Smooth muscle cell (in vitro differentiated cells): ENCODE measurements around the gene RAD51B. TPM values are rescaled to one million over a fixed set of nuclear protein-coding genes. Genes with fewer than 3 reads are reported as not detected.

ENCODE experiments used
- DNase-seq: peaks from one replicate; lab custom pipeline; 2025; ENCODE audit not compliant: unreplicated experiment; lab: John Stamatoyannopoulos, UW
- H2AFZ ChIP-seq: fragments of 200-600 bp; sonication (generic); 2 replicates; pipeline ENCODE4 v1.6.0; 2016; ENCODE audit warnings: antibody characterized with exemption, low read depth, mild to moderate bottlenecking
- H3F3A ChIP-seq: fragments of 200-600 bp; sonication (generic); 2 replicates; pipeline ENCODE4 v1.6.0; 2017; ENCODE audit warnings: antibody characterized with exemption, low read depth
- H3K27ac ChIP-seq: fragments of 200-600 bp; sonication (generic); 2 replicates; pipeline ENCODE4 v1.5.1; 2016; ENCODE audit warnings: low read depth, mild to moderate bottlenecking
- H3K27me3 ChIP-seq: fragments of 200-600 bp; sonication (generic); 2 replicates; pipeline ENCODE4 v1.6.1; 2016; ENCODE audit warnings: low read depth, mild to moderate bottlenecking
- H3K36me3 ChIP-seq: fragments of 200-600 bp; sonication (generic); 2 replicates; pipeline ENCODE4 v1.5.1; 2016; ENCODE audit warnings: low read depth
- H3K4me1 ChIP-seq: fragments of 200-600 bp; sonication (generic); 2 replicates; pipeline ENCODE4 v1.5.1; 2016; ENCODE audit warnings: low read depth
- H3K4me2 ChIP-seq: fragments of 200-600 bp; sonication (generic); 2 replicates; pipeline ENCODE4 v1.6.0; 2016; ENCODE audit warnings: mild to moderate bottlenecking
- H3K4me3 ChIP-seq: fragments of 200-600 bp; sonication (generic); 2 replicates; pipeline ENCODE4 v1.5.1; 2016; ENCODE audit warnings: mild to moderate bottlenecking
- H3K79me2 ChIP-seq: fragments of 200-600 bp; sonication (generic); 2 replicates; pipeline ENCODE4 v1.6.0; 2016; ENCODE audit warnings: low read depth, mild to moderate bottlenecking
- H3K9ac ChIP-seq: fragments of 200-600 bp; sonication (generic); 2 replicates; pipeline ENCODE4 v1.6.0; 2016; ENCODE audit warnings: low read depth
- H3K9me3 ChIP-seq: fragments of 200-600 bp; sonication (generic); replicated peaks from 2 replicates; pipeline ENCODE4 v1.5.1; 2016; ENCODE audit warnings: low read depth
- H4K20me1 ChIP-seq: fragments of 200-600 bp; sonication (generic); 2 replicates; pipeline ENCODE4 v1.6.0; 2016; ENCODE audit warnings: low read depth
- CTCF ChIP-seq: fragments of 200-600 bp; sonication (generic); IDR thresholded peaks from 2 replicates; pipeline ENCODE4 v1.5.1; 2017; ENCODE audit warnings: borderline replicate concordance, mild to moderate bottlenecking, antibody characterized with exemption; ENCODE audit not compliant: insufficient read depth, poor library complexity, severe bottlenecking
- WGBS: methylation state at CpG from one replicate; pipeline ENCODE4 v1.1.7; 2016; ENCODE audit warnings: low lambda C conversion rate; 5-methylcytosine and 5-hydroxymethylcytosine counted together
- polyA plus RNA-seq: library from polyadenylated mRNA; unstranded; fragments of >200 nt; fragmentation: Nextera tagmentation; extraction: Ambion mirVana; gene quantifications from 2 replicates; pipeline ENCODE4 v1.2.1, GENCODE V29; 2016
- total RNA-seq: library from RNA; depleted of rRNA; stranded (reverse); fragments of >200 nt; gene quantifications from 2 replicates; pipeline ENCODE4 v1.2.3, GENCODE V29; 2014

RAD51B gene
- total and polyA plus RNA-seq, 2 experiments from 2014 or later: 4.6 to 5.3 TPM

- DNase-seq: no peak
- TF ChIP-seq CTCF: no peak
- H4K20me1 ChIP-seq: no peaks in the 10 kb centered on the region
- H3K27me3 ChIP-seq: no peaks in the 10 kb centered on the region
- no peaks in the 10 kb centered on the region for H3K79me2 ChIP-seq
- no peak overlapping the region for H3K4me2 ChIP-seq
- no peak overlapping the region for H2AFZ ChIP-seq
- no peak overlapping the region for H3K4me3 ChIP-seq
- H3F3A ChIP-seq: no peaks in the 10 kb centered on the region
- H3K9ac ChIP-seq: no peak overlapping the region
- H3K27ac ChIP-seq: no peak overlapping the region
- peaks cover 30% of the 10 kb centered on the region for H3K36me3 ChIP-seq
- no peaks in the 10 kb centered on the region for H3K4me1 ChIP-seq
- no peaks in the 10 kb centered on the region for H3K9me3 ChIP-seq
- 100% methylated on average over 1 of the region's 1 CpG for WGBS
Measured at GRCh38 chr14:67778792-67779191, 40.8 kb upstream of the RAD51B start.

DNA sequence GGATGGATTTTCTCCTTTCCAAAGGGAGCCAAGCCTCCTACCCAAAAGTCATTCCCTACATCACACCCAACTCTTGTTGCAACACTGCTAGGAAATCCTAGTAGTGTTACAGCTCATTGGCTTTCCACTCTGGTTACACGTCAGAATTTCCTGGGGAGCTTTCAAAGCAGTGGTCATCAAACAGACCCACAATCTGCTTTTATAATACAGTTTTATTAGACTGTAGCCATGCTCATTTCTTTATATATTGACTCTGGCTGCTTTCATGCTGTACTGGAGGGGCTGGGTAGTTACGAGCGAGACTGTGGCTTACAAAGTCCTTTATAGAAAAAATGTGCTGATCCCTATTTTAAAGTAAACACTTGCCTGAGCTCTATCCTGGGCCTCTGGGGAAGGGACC lies 37.5 kb upstream of the RAD51B start:
- Histone ChIP-seq H3K9me3 (no peaks in the 10 kb centered on the region), H3K27ac (no peak overlapping the region), H4K20me1 (no peaks in the 10 kb centered on the region), H3K4me1 (no peaks in the 10 kb centered on the region), H3K9ac (no peak overlapping the region), H3K79me2 (no peaks in the 10 kb centered on the region), H2AFZ (no peak overlapping the region), H3K36me3 (peaks cover 26% of the 10 kb centered on the region), H3K27me3 (no peaks in the 10 kb centered on the region), H3F3A (no peaks in the 10 kb centered on the region), H3K4me2 (no peak overlapping the region), H3K4me3 (no peak overlapping the region)
- TF ChIP-seq CTCF: no peak
- WGBS: 25% methylated on average over 3 of the region's 3 CpGs
- no peak for DNase-seq

- DNase-seq: no peak
- 95% methylated on average over 5 of the region's 5 CpGs for WGBS
- TF ChIP-seq CTCF: no peak
- Histone ChIP-seq H2AFZ (no peak overlapping the region), H3K9ac (no peak overlapping the region), H3F3A (no peaks in the 10 kb centered on the region), H3K27ac (no peak overlapping the region), H3K36me3 (peaks cover 34% of the 10 kb centered on the region), H3K27me3 (no peaks in the 10 kb centered on the region), H3K4me3 (no peak overlapping the region), H3K9me3 (no peaks in the 10 kb centered on the region), H3K4me1 (no peaks in the 10 kb centered on the region), H3K79me2 (no peaks in the 10 kb centered on the region), H3K4me2 (no peak overlapping the region), H4K20me1 (no peaks in the 10 kb centered on the region)
Measured at GRCh38 chr14:67784244-67784823, 35.2 kb upstream of the RAD51B start.

- Histone ChIP-seq H3K36me3 (peaks cover 28% of the 10 kb centered on the region), H3K79me2 (no peaks in the 10 kb centered on the region), H3K4me3 (no peak overlapping the region), H3K27me3 (no peaks in the 10 kb centered on the region), H3K27ac (no peak overlapping the region), H3K4me2 (no peak overlapping the region), H3K9me3 (no peaks in the 10 kb centered on the region), H3K4me1 (no peaks in the 10 kb centered on the region), H3K9ac (no peak overlapping the region), H3F3A (no peaks in the 10 kb centered on the region), H4K20me1 (no peaks in the 10 kb centered on the region), H2AFZ (no peak overlapping the region)
- 97% methylated on average over 4 of the region's 4 CpGs for WGBS
- TF ChIP-seq CTCF: no peak
- DNase-seq: no peak
Measured at GRCh38 chr14:67785270-67786109, 34.1 kb upstream of the RAD51B start.
